ENCODE data around the gene VGLL4. TPM values are rescaled to one million over a fixed set of nuclear protein-coding genes. Genes with fewer than 3 reads are reported as not detected.

Gene VGLL4
- total RNA-seq, 2 donors from 2014 or later: 87.2 to 203 TPM

DNA sequence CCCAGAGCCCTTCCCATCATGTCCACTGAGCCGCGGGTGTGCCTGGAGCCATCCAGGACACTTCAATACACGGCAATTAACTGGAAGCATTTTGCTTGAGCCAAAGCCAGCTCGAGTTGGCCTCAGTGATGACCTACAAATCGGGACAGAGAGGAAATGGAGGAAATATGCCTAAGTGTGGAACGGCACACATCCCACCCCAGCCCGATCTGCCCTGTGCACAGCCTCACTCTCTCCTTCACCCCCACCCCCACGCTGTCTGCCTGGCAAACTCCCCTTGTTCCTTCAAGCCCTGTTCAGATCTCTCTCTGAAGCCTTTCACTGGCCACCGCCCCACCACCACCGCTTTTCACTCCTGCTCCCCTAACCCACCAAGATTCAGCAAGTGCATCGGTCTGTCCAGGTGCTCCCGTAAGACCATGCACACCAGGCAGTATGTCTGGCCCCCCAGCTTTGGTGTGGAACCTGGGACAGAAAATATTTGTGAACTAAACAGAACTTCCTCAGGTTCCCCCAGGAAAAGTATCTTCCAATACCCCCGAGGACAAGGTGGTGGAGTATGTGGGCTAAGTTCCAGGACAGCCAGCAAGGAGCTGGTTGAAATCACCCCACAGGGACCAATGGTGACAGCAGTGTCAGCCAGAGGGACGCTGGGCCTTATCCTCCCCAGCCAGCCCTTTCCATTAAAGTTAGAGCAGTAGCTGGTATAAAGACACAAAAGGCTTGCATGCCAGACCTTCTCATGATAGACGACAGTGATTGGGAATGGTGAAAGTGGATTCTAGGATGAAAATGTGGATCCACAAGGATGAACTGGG is 83.7 kb downstream of the VGLL4 start:
- 56% methylated on average over 15 of the region's 15 CpGs for WGBS
- DNase-seq (ENCODE audit: low spot score): no peak
- no peaks in the 10 kb centered on the region for H3K36me3 ChIP-seq

DNA sequence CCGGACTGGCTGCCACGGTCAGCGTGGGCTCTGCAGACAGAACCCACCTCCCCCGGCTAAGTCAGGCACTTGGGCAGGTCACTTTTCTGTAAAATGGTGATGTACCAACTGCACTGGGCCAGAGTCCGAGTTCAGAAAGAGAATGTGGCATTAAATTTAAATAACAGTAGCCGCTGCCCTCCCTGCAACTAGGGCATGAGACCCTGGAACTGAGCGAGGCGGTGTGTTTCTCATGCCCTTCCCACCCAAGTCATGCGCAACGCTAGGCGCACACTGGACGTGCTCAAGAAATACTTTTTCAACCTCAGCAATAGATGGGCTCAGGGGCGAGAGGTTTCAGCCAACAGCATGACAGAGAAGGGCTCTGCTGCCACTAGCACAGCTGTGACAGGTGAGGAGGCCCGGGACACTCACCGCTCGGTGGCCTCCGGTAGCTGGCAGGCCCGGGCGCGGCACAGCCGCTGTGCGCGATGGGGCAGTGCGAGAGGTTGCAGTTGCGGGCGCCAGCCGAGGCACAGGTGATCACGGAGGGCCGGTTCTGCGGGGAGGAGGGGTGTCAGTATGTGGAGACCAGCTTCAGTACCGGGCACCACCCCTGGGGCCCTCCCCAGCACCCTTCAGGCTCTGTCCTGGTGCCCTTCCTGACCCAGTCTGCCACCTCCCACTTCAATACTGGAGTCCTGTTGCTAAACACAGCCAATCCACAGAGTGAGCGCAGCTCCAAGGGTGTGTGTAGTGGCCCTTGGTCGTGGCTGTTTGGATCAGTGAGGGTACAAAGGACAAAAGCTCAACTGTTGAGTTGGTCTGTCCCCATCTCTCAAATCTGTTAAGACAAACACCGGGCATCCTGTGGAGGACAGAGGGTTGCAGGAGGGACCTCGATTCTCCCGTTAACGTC is 84.5 kb downstream of the VGLL4 start:
- TF ChIP-seq, protein P1, sequence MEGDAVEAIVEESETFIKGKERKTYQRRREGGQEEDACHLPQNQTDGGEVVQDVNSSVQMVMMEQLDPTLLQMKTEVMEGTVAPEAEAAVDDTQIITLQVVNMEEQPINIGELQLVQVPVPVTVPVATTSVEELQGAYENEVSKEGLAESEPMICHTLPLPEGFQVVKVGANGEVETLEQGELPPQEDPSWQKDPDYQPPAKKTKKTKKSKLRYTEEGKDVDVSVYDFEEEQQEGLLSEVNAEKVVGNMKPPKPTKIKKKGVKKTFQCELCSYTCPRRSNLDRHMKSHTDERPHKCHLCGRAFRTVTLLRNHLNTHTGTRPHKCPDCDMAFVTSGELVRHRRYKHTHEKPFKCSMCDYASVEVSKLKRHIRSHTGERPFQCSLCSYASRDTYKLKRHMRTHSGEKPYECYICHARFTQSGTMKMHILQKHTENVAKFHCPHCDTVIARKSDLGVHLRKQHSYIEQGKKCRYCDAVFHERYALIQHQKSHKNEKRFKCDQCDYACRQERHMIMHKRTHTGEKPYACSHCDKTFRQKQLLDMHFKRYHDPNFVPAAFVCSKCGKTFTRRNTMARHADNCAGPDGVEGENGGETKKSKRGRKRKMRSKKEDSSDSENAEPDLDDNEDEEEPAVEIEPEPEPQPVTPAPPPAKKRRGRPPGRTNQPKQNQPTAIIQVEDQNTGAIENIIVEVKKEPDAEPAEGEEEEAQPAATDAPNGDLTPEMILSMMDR (IDR thresholded peaks at IDR 0.05): no peak
- TF ChIP-seq POLR2A (IDR thresholded peaks at IDR 0.05) (no peak), POLR2AphosphoS5 (IDR thresholded peaks at IDR 0.05) (no peak)
- H3K4me1 ChIP-seq (replicated peaks): peaks cover 8% of the 10 kb centered on the region
- 79% methylated on average over 37 of the region's 37 CpGs for WGBS
- H3K4me3 ChIP-seq: no peak overlapping the region
- H3K27me3 ChIP-seq (replicated peaks; ENCODE audit: insufficient read depth): no peaks in the 10 kb centered on the region
- intact Hi-C loops (cut with DNase I): no loop called here
- no peaks in the 10 kb centered on the region for H3K36me3 ChIP-seq
- H3K9me3 ChIP-seq: no peaks in the 10 kb centered on the region
- peak overlapping the region in 1 of 2 donors; percentile 1 for H3K27ac ChIP-seq
- DNase-seq (ENCODE audit: low spot score): no peak

More for the DNA sequence above, 83.7 kb downstream of the VGLL4 start:
- no peak overlapping the region for H3K4me3 ChIP-seq
- no peaks in the 10 kb centered on the region for H3K27me3 ChIP-seq (replicated peaks; ENCODE audit: insufficient read depth)
- no peak for TF ChIP-seq POLR2A (IDR thresholded peaks at IDR 0.05)
- TF ChIP-seq, protein P1 (IDR thresholded peaks at IDR 0.05): no peak
- TF ChIP-seq POLR2AphosphoS5 (IDR thresholded peaks at IDR 0.05): no peak
- H3K4me1 ChIP-seq (replicated peaks): peaks cover 6% of the 10 kb centered on the region
- no peaks in the 10 kb centered on the region for H3K9me3 ChIP-seq
- no peak overlapping the region for H3K27ac ChIP-seq
- intact Hi-C loops (cut with DNase I): no loop called here

DNA sequence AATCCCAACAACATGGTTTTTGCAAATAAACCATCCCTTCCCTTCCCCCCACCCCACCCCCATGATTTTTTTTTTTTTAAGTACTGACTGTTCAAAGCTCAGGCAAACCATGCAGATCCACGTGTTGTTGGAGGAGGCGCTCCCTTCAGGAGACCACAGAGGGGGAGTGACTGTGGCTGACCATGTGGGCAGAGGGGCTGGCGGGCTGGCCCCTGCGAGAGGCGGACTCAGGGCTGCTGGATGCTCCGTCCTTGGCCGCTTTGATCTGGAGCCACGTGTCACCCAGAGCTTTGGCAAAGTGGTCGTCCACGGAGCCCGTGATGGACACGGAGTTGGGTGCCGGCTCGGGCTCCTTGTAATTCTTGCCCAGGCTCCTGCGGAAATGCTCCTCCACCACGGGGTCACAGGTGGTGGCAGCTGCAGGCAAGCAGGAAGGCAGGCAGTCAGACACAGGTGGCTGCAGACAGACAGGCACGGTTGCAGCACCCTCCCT is 85.3 kb downstream of the VGLL4 start:
- Histone ChIP-seq H3K27me3 (replicated peaks; ENCODE audit: insufficient read depth) (no peaks in the 10 kb centered on the region), H3K36me3 (no peaks in the 10 kb centered on the region), H3K4me3 (no peak overlapping the region), H3K27ac (peak overlapping the region; percentile 1 to 18), H3K4me1 (replicated peaks) (peaks cover 16% of the 10 kb centered on the region), H3K9me3 (no peaks in the 10 kb centered on the region)
- 59% methylated on average over 17 of the region's 17 CpGs for WGBS
- no peak for TF ChIP-seq POLR2A (IDR thresholded peaks at IDR 0.05)
- TF ChIP-seq POLR2AphosphoS5 (IDR thresholded peaks at IDR 0.05): no peak
- TF ChIP-seq, protein P1 (IDR thresholded peaks at IDR 0.05): no peak
- DNase-seq (ENCODE audit: low spot score): no peak
- intact Hi-C loops (cut with DNase I): no loop called here

DNA sequence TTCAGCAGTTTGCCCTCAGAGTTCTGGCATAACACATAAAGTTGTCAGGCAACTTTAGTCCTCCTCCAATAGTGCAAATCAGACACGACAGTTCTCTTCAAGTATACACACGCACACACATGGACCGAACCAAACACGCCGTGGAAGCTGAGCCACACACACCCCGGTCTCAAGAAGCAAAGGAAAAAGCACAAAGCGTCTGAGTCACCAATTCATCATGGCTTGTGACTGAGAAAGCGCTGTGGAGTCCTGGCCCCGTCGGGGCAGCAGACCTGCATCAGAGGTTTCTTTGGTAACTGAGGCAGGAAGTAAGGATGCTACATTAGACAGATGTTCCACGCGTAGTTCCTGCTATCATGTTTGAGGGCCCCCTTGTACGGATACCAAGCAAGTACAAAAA is 85.7 kb downstream of the VGLL4 start:
- Histone ChIP-seq H3K27me3 (replicated peaks; ENCODE audit: insufficient read depth) (no peaks in the 10 kb centered on the region), H3K4me3 (no peak overlapping the region), H3K4me1 (replicated peaks) (peaks cover 20% of the 10 kb centered on the region), H3K27ac (peak overlapping the region; percentile 14 to 18), H3K9me3 (no peaks in the 10 kb centered on the region), H3K36me3 (no peaks in the 10 kb centered on the region)
- TF ChIP-seq, protein P1 (IDR thresholded peaks at IDR 0.05): no peak
- no peak for TF ChIP-seq POLR2AphosphoS5 (IDR thresholded peaks at IDR 0.05)
- no peak for TF ChIP-seq POLR2A (IDR thresholded peaks at IDR 0.05)
- WGBS: 36% methylated on average over 13 of the region's 13 CpGs
- intact Hi-C loops (cut with DNase I): no loop called here
- peak; percentile 36 for DNase-seq (ENCODE audit: low spot score)

All from prostate gland (tissue), 2 donors.